Nephron progenitor cell (in vitro differentiated cells): ENCODE results near the gene TNPO3.

Experiments
- DNase-seq: peaks from one replicate; pipeline ENCODE4 v3.0.0; 2021
- H3K27ac Mint-ChIP-seq: 2 replicates; pipeline ENCODE4 v1.8.0; 2021; ENCODE audit warnings: mild to moderate bottlenecking, moderate library complexity, mixed read lengths
- H3K27me3 Mint-ChIP-seq: 2 replicates; pipeline ENCODE4 v1.8.0; 2021; ENCODE audit warnings: mild to moderate bottlenecking, low read depth, mixed read lengths; ENCODE audit not compliant: poor library complexity
- H3K36me3 Mint-ChIP-seq: 2 replicates; pipeline ENCODE4 v1.8.0; 2021; ENCODE audit warnings: low read depth, mixed read lengths
- H3K4me1 Mint-ChIP-seq: 2 replicates; pipeline ENCODE4 v1.8.0; 2021; ENCODE audit warnings: mixed read lengths
- H3K4me3 Mint-ChIP-seq: 2 replicates; pipeline ENCODE4 v1.8.0; 2021; ENCODE audit warnings: mild to moderate bottlenecking, moderate library complexity, mixed read lengths
- H3K9me3 Mint-ChIP-seq: 2 replicates; pipeline ENCODE4 v1.8.0; 2021; ENCODE audit warnings: mild to moderate bottlenecking, moderate library complexity, mixed read lengths
- TF ChIP-seq, protein P1 (sequence below): fragments of 200-600 bp; sonication (generic); IDR thresholded peaks from 2 replicates; pipeline ENCODE4 v1.5.0; 2021; ENCODE audit warnings: antibody characterized with exemption

The TNPO3 gene

DNA sequence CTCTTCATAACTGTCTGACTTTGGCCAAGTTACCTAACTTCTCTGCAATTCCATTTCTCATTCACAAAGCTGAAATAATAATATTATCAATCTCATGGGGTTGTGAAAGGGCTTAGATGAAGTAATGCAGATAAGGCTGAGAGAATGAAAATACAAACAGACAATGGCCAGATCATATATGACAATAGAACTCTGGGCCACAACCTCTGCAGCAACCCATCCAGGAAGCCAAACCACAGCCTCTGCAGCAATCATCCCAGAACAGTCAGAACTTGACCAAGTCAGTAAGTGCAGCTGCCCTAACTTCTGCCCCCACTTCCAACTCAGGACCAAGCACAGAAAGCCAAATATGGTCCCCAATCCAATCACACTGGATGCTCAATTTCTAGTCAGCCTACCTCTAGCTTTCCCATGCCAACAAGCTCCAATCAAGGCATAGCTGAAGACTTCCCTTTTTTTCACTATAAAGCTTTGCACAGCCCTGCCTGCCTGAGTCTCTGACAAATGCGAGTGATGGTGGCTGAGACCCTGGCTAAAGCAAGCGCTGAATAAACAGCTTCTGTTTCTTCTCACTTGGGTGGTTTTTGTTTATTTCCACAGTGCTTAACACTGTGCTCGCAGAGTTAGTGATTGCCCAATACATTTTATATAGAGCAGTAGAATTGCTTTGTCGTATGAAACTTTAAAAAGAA, 34.8 kb upstream of the TNPO3 start:
- H3K4me3 Mint-ChIP-seq, result no peak overlapping the region
- no peak for DNase-seq
- peaks cover 17% of the 10 kb centered on the region for H3K27me3 Mint-ChIP-seq
- H3K36me3 Mint-ChIP-seq, result no peaks in the 10 kb centered on the region
- H3K27ac Mint-ChIP-seq, result no peak overlapping the region
- TF ChIP-seq, protein P1, sequence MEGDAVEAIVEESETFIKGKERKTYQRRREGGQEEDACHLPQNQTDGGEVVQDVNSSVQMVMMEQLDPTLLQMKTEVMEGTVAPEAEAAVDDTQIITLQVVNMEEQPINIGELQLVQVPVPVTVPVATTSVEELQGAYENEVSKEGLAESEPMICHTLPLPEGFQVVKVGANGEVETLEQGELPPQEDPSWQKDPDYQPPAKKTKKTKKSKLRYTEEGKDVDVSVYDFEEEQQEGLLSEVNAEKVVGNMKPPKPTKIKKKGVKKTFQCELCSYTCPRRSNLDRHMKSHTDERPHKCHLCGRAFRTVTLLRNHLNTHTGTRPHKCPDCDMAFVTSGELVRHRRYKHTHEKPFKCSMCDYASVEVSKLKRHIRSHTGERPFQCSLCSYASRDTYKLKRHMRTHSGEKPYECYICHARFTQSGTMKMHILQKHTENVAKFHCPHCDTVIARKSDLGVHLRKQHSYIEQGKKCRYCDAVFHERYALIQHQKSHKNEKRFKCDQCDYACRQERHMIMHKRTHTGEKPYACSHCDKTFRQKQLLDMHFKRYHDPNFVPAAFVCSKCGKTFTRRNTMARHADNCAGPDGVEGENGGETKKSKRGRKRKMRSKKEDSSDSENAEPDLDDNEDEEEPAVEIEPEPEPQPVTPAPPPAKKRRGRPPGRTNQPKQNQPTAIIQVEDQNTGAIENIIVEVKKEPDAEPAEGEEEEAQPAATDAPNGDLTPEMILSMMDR, result no peak
- H3K9me3 Mint-ChIP-seq, result no peaks in the 10 kb centered on the region
- peaks cover 12% of the 10 kb centered on the region for H3K4me1 Mint-ChIP-seq

DNA sequence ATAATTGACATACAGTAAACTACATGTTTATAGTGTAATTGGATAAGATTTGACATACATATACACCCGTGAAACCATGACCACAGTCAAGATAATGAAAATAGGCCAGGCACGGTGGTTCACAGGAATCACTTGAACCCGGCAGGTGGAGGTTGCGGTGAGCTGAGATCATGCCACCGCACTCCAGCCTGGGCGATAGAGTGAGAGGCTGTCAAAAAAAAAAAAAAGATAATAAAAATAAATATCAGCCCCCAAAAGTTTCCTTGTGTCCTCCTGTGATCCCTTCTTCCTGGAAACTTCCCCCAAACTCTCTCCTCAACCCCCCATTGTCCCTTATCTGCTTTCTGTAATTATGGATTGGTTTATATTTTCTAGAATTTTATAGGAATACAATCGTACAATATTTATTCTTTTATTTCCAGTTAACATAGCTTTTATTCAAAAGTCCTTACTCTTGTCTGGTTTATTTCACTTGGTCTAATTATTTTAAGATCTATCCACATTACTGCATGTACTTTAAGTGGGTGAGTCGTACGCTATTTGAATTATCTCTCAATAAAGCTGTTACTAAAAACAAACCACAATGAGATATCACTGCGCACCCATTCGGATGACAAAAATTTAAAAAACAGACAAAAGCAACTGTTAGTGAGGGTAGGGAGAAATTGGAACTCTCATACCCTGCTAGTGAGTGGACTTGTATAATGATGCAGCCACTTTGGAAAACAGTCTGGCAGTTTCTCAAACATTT, 30.1 kb upstream of the TNPO3 start:
- H3K27me3 Mint-ChIP-seq, result peaks cover 13% of the 10 kb centered on the region
- TF ChIP-seq, protein P1, result no peak
- H3K4me1 Mint-ChIP-seq, result peaks cover 6% of the 10 kb centered on the region
- no peak overlapping the region for H3K27ac Mint-ChIP-seq
- no peaks in the 10 kb centered on the region for H3K36me3 Mint-ChIP-seq
- DNase-seq, result no peak
- H3K4me3 Mint-ChIP-seq, result no peak overlapping the region
- no peaks in the 10 kb centered on the region for H3K9me3 Mint-ChIP-seq

DNA sequence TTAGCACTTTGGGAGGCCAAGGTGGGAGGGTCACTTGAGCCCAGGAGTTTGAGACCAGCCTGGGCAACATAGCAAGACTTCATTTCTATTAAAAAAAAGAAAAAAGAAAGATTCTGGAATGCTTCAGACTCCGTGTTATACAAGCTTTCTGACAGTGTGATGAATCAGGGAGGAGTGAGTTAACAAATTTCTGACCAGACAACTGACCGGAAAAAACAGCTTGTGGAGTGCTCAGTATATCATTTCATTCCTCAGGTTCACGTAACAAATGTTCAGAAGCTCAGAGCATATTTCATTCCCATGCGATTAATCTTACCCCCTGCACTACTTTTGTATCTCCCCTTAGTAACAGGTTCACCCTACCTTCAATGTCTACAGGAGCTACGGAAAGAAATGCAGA, 28.6 kb upstream of the TNPO3 start:
- TF ChIP-seq, protein P1, result no peak
- H3K27me3 Mint-ChIP-seq, result peaks cover 16% of the 10 kb centered on the region
- no peaks in the 10 kb centered on the region for H3K4me1 Mint-ChIP-seq
- no peaks in the 10 kb centered on the region for H3K36me3 Mint-ChIP-seq
- no peak overlapping the region for H3K27ac Mint-ChIP-seq
- H3K4me3 Mint-ChIP-seq, result no peak overlapping the region
- DNase-seq, result no peak
- H3K9me3 Mint-ChIP-seq, result no peaks in the 10 kb centered on the region

DNA sequence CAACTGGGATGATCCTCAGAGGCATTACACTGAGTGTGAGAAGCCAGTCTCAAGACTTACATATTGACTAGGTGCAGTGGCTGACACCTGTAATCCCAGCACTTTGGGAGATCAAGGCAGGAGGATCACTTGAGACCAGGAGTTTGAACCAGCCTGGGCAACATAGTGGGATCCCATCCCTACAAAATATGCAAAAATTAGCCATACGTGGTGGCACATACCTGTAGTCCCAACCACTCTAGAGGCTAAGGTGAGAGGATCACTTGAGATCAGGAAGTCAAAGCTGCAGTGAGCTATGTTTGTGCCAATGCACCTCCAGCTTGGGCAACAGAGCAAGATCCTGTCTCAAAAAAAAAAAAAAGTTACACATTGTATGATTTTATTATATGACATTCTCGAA, 23.5 kb upstream of the TNPO3 start:
- Mint-ChIP-seq H3K9me3 (peaks cover 10% of the 10 kb centered on the region), H3K4me1 (peaks cover 5% of the 10 kb centered on the region), H3K36me3 (no peaks in the 10 kb centered on the region), H3K27me3 (peaks cover 22% of the 10 kb centered on the region), H3K4me3 (no peak overlapping the region), H3K27ac (no peak overlapping the region)
- TF ChIP-seq, protein P1, result no peak
- DNase-seq, result no peak

DNA sequence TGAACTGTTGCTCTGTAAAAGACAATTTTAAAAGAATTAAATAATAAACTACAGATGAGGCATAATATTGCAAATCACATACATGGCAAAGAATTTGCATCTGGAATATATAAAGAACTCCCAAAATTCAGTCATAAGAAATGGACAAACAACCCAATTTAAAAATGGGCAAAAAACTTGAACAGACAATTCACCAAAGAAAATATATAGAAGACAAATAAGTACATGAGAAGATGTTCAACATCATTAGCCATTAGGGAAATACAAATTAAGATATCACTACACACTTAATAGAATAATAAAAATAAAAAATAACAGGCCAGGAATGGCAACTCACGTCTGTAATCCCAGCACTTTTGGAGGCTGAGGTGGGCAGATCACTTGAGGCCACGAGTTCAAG, 22.0 kb upstream of the TNPO3 start:
- Mint-ChIP-seq H3K27ac (no peak overlapping the region), H3K36me3 (no peaks in the 10 kb centered on the region), H3K4me3 (no peak overlapping the region), H3K9me3 (peaks cover 10% of the 10 kb centered on the region), H3K27me3 (peaks cover 26% of the 10 kb centered on the region), H3K4me1 (peaks cover 5% of the 10 kb centered on the region)
- TF ChIP-seq, protein P1, result no peak
- no peak for DNase-seq
